Adrenal gland (tissue), 5 donors: ENCODE data around the gene SPOUT1.

ENCODE experiments used
- CTCF ChIP-seq, 6 experiments: fragments of 450-650 bp in 4 of 6; fragments of 200-600 bp in 2 of 6; sonication (generic) in 1 of 6; IDR thresholded peaks; 1 replicate in 5 of 6; 2 replicates in 1 of 6; pipeline versions ENCODE4 v1.5.1 to v1.8.0; 2016 to 2021; ENCODE audit warnings: antibody characterized with exemption in 6 of 6, mild to moderate bottlenecking in 2 of 6, moderate library complexity in 1 of 6
- POLR2A ChIP-seq, 2 donors: fragments of 450-650 bp; IDR thresholded peaks; one replicate each; pipeline ENCODE4 v1.6.1; 2017; ENCODE audit warnings: antibody characterized with exemption in 2 of 2, mild to moderate bottlenecking in 2 of 2, moderate library complexity in 1 of 2
- donor health status: DM: no; HTN: no; CAD: no.

- no peak for TF ChIP-seq CTCF (IDR thresholded peaks at IDR 0.05)
- TF ChIP-seq POLR2A (IDR thresholded peaks at IDR 0.05), result no peak
Measured at GRCh38 chr9:128870128-128870940, 40.7 kb upstream of the SPOUT1 start.
